CD14-positive monocyte (primary cell): ENCODE measurements around the gene PLEKHJ1. TPM values are rescaled to one million over a fixed set of nuclear protein-coding genes. Genes with fewer than 3 reads are reported as not detected.

Experiments used
- DNase-seq, 3 donors: peaks; one replicate each; pipeline ENCODE4 v3.0.0-alpha.2; 2011 to 2022
- H2AFZ ChIP-seq: 2 replicates; pipeline ENCODE4 v1.6.0; 2012; ENCODE audit warnings: mild to moderate bottlenecking, low read depth, low read length, inconsistent platforms; ENCODE audit not compliant: insufficient read depth, poor library complexity, severe bottlenecking
- H3K27ac ChIP-seq, 2 donors: 1 replicate in 1 of 2; 2 replicates in 1 of 2; pipeline ENCODE4 v1.5.1; 2012 to 2013; ENCODE audit warnings: low read length in 2 of 2, control low read depth in 1 of 2, inconsistent platforms in 1 of 2, low read depth in 1 of 2, mild to moderate bottlenecking in 1 of 2
- H3K27me3 ChIP-seq, 2 donors: one replicate each; pipeline versions ENCODE4 v1.6.0 to v1.6.1; 2011 to 2013; ENCODE audit warnings: low read length in 2 of 2; ENCODE audit not compliant: control insufficient read depth in 2 of 2, insufficient read depth in 2 of 2
- H3K36me3 ChIP-seq, 2 donors: replicated peaks in 1 of 2; 1 replicate in 1 of 2; 2 replicates in 1 of 2; pipeline versions ENCODE4 v1.5.1 to v1.6.1; 2012 to 2013; ENCODE audit warnings: low read length in 2 of 2, control low read depth in 1 of 2, inconsistent platforms in 1 of 2, mild to moderate bottlenecking in 1 of 2; ENCODE audit not compliant: insufficient read depth in 2 of 2, control insufficient read depth in 1 of 2
- H3K4me1 ChIP-seq, 2 donors: 1 replicate in 1 of 2; 2 replicates in 1 of 2; pipeline versions ENCODE4 v1.5.1 to v1.6.1; 2012 to 2013; ENCODE audit warnings: low read length in 2 of 2, control low read depth in 1 of 2, inconsistent platforms in 1 of 2, mild to moderate bottlenecking in 1 of 2, moderate library complexity in 1 of 2; ENCODE audit not compliant: insufficient read depth in 2 of 2, control insufficient read depth in 1 of 2
- H3K4me2 ChIP-seq: replicated peaks from 2 replicates; pipeline ENCODE3; 2012; ENCODE audit warnings: low read length, moderate library complexity, mild to moderate bottlenecking; ENCODE audit not compliant: poor library complexity, severe bottlenecking; ENCODE audit errors: extremely low read depth
- H3K4me3 ChIP-seq, 3 experiments: fragments of 200-600 bp in 1 of 3; sonication (generic) in 1 of 3; replicated peaks in 1 of 3; 1 replicate in 2 of 3; 2 replicates in 1 of 3; pipeline ENCODE4 v1.5.1; 2011 to 2013; ENCODE audit warnings: low read length in 3 of 3, mild to moderate bottlenecking in 3 of 3, control low read depth in 2 of 3, low read depth in 2 of 3, inconsistent platforms in 1 of 3, moderate library complexity in 1 of 3
- H3K79me2 ChIP-seq: 2 replicates; pipeline ENCODE4 v1.6.0; 2012; ENCODE audit warnings: mild to moderate bottlenecking, control low read depth, inconsistent platforms, low read length, moderate library complexity; ENCODE audit not compliant: insufficient read depth
- H3K9ac ChIP-seq: 2 replicates; pipeline ENCODE4 v1.6.0; 2017; ENCODE audit warnings: low read length, mild to moderate bottlenecking; ENCODE audit not compliant: insufficient read depth, poor library complexity, severe bottlenecking
- H3K9me3 ChIP-seq, 2 donors: replicated peaks in 1 of 2; 1 replicate in 1 of 2; 2 replicates in 1 of 2; pipeline versions ENCODE4 v1.5.1 to v1.6.1; 2012 to 2013; ENCODE audit warnings: low read length in 2 of 2, control low read depth in 1 of 2; ENCODE audit not compliant: control insufficient read depth in 1 of 2, insufficient read depth in 1 of 2
- H4K20me1 ChIP-seq: 2 replicates; pipeline ENCODE4 v1.6.0; 2012; ENCODE audit warnings: mild to moderate bottlenecking, low read length, control low read depth, moderate library complexity; ENCODE audit not compliant: insufficient read depth
- H3K27ac Mint-ChIP-seq, 7 donors: one replicate each; pipeline ENCODE4 v1.8.0; 2020; ENCODE audit warnings: mild to moderate bottlenecking in 7 of 7, mixed read lengths in 7 of 7, moderate library complexity in 6 of 7, inconsistent platforms in 2 of 7
- H3K27me3 Mint-ChIP-seq, 3 donors: one replicate each; pipeline ENCODE4 v1.8.0; 2021 to 2022; ENCODE audit warnings: low read depth in 3 of 3, mild to moderate bottlenecking in 3 of 3, mixed read lengths in 3 of 3, moderate library complexity in 3 of 3, inconsistent platforms in 1 of 3
- H3K36me3 Mint-ChIP-seq, 2 donors: one replicate each; pipeline ENCODE4 v1.8.0; 2020; ENCODE audit warnings: mixed read lengths in 2 of 2, inconsistent platforms in 1 of 2, mild to moderate bottlenecking in 1 of 2
- H3K4me1 Mint-ChIP-seq: one replicate; pipeline ENCODE4 v1.8.0; 2020; ENCODE audit warnings: mild to moderate bottlenecking, mixed read lengths
- H3K4me3 Mint-ChIP-seq, 2 donors: one replicate each; pipeline ENCODE4 v1.8.0; 2020; ENCODE audit warnings: mild to moderate bottlenecking in 2 of 2, mixed read lengths in 2 of 2, moderate library complexity in 1 of 2
- H3K9me3 Mint-ChIP-seq, 7 donors: one replicate each; pipeline ENCODE4 v1.8.0; 2020 to 2022; ENCODE audit warnings: mixed read lengths in 7 of 7, mild to moderate bottlenecking in 6 of 7, moderate library complexity in 6 of 7, inconsistent platforms in 2 of 7
- WGBS: methylation state at CpG from one replicate; pipeline ENCODE4 v1.1.5; 2013; ENCODE audit warnings: missing lambda C conversion rate; ENCODE audit not compliant: insufficient coverage; 5-methylcytosine and 5-hydroxymethylcytosine counted together
- intact Hi-C, 2 donors: fragments of 100-400 bp; cut with micrococcal nuclease; formaldehyde crosslinking; loops; one replicate each; pipeline versions ENCODE4 v1.15.0 to v1.15.1; 2023
- polyA plus RNA-seq, 3 donors: library from polyadenylated mRNA; depleted of rRNA in 1 of 3; unstranded in 2 of 3; stranded (reverse) in 1 of 3; fragments of 300-500 nt in 2 of 3; fragments of >200 nt in 1 of 3; fragmentation: Illumina TruSeq in 2 of 3; gene quantifications; 1 replicate in 2 of 3; 2 replicates in 1 of 3; pipeline ENCODE4 v1.2.3, GENCODE V29; 2012 to 2021
- TF ChIP-seq, protein P1 (sequence below): fragments of 200-600 bp; IDR thresholded peaks from one replicate; pipeline ENCODE4 v1.8.0; 2022; ENCODE audit warnings: antibody characterized with exemption, mild to moderate bottlenecking

Gene PLEKHJ1
- polyA plus RNA-seq, 3 donors, result 62.1 to 90.0 (median 69.0) TPM

DNA sequence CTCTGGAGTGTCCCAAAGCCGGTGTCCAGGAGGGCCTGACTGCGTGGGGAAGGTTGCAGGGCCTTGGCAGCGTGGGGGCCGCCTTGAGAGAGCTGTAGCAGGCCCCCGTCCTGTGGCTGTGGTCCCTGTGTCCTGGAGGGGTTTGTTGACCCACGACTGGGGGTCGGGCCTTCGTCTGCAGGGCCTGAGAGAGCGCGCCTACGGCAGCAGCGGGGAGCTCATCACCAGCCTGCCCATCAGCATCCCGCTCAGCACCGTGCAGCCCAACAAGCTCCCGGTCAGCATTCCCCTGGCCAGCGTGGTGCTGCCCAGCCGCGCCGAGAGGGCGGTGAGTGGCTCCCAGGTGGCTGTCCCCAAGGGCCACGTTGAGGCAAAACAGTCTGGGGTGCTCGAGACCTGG, 18.5 kb downstream of the PLEKHJ1 start:
- Mint-ChIP-seq H3K4me3 (no peak overlapping the region), H3K4me1 (no peaks in the 10 kb centered on the region), H3K27me3 (no peaks in the 10 kb centered on the region), H3K36me3 (peaks cover 73 to 98% of the 10 kb centered on the region in 2 donors), H3K27ac (peak overlapping the region in 1 of 7 donors; percentile 51), H3K9me3 (no peaks in the 10 kb centered on the region)
- Histone ChIP-seq H4K20me1 (peaks cover 5% of the 10 kb centered on the region), H3K4me2 (no peak overlapping the region), H3K36me3 (peaks cover 80 to 99% of the 10 kb centered on the region in 2 donors), H3K27me3 (no peaks in the 10 kb centered on the region), H2AFZ (no peak overlapping the region), H3K4me3 (no peak overlapping the region), H3K27ac (no peak overlapping the region), H3K79me2 (no peaks in the 10 kb centered on the region), H3K9me3 (no peaks in the 10 kb centered on the region), H3K4me1 (no peaks in the 10 kb centered on the region), H3K9ac (no peak overlapping the region)
- 98% methylated on average over 21 of the region's 22 CpGs for WGBS
- DNase-seq, result no peak
- intact Hi-C loops, result no loop called here
- TF ChIP-seq, protein P1, sequence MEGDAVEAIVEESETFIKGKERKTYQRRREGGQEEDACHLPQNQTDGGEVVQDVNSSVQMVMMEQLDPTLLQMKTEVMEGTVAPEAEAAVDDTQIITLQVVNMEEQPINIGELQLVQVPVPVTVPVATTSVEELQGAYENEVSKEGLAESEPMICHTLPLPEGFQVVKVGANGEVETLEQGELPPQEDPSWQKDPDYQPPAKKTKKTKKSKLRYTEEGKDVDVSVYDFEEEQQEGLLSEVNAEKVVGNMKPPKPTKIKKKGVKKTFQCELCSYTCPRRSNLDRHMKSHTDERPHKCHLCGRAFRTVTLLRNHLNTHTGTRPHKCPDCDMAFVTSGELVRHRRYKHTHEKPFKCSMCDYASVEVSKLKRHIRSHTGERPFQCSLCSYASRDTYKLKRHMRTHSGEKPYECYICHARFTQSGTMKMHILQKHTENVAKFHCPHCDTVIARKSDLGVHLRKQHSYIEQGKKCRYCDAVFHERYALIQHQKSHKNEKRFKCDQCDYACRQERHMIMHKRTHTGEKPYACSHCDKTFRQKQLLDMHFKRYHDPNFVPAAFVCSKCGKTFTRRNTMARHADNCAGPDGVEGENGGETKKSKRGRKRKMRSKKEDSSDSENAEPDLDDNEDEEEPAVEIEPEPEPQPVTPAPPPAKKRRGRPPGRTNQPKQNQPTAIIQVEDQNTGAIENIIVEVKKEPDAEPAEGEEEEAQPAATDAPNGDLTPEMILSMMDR, result no peak

- TF ChIP-seq, protein P1, result no peak
- Histone ChIP-seq H3K9me3 (no peaks in the 10 kb centered on the region), H3K27ac (no peak overlapping the region), H3K4me2 (no peak overlapping the region), H3K27me3 (no peaks in the 10 kb centered on the region), H3K4me1 (no peaks in the 10 kb centered on the region), H2AFZ (no peak overlapping the region), H3K9ac (no peak overlapping the region), H3K79me2 (no peaks in the 10 kb centered on the region), H4K20me1 (peaks cover 2% of the 10 kb centered on the region), H3K36me3 (peaks cover 84 to 100% of the 10 kb centered on the region in 2 donors), H3K4me3 (no peak overlapping the region)
- no peak overlapping the region for H3K4me3 Mint-ChIP-seq
- intact Hi-C loops, result no loop called here
- no peaks in the 10 kb centered on the region for H3K4me1 Mint-ChIP-seq
- H3K36me3 Mint-ChIP-seq, result peaks cover 79 to 98% of the 10 kb centered on the region in 2 donors
- H3K27ac Mint-ChIP-seq, result peak overlapping the region in 3 of 7 donors; percentile 23 to 51 (median 51)
- DNase-seq, result no peak
- WGBS, result 98% methylated on average over 40 of the region's 43 CpGs
- no peaks in the 10 kb centered on the region for H3K27me3 Mint-ChIP-seq
- no peaks in the 10 kb centered on the region for H3K9me3 Mint-ChIP-seq
Observed at GRCh38 chr19:2216361-2217225, 19.5 kb downstream of the PLEKHJ1 start.
